GM23248 (cell line): ENCODE data around the gene AKAP6.

Source experiments
- EZH2 ChIP-seq: fragments of 200-600 bp; sonication (generic); IDR thresholded peaks from 2 replicates; pipeline ENCODE4 v1.6.1; 2018; ENCODE audit warnings: antibody characterized with exemption, mild to moderate bottlenecking; ENCODE audit not compliant: insufficient read depth, poor library complexity, severe bottlenecking
- EZH2phosphoT487 ChIP-seq: fragments of 200-600 bp; sonication (generic); IDR thresholded peaks from 2 replicates; pipeline ENCODE4 v1.6.1; 2018; ENCODE audit warnings: antibody characterized with exemption, moderate library complexity, mild to moderate bottlenecking, low read depth; ENCODE audit not compliant: insufficient read depth

DNA sequence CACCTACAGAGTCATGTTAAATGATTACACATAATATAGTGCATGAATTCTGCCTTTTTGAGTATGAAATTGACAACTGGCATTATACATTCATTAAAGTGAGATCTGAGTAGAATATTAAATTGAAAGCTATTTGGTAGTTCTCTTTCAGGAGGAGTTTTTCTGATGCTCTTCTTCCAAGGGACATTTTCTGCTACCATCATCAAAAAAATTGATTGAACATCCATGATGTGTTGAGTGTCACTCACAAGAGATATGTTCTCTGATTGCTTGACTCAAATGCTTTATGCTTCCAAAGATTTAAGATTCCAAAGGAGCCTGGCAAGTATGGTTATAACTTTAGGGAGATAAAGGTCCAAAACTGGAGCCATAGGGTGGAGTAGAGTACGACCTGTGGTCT is 64.9 kb downstream of the AKAP6 start:
- TF ChIP-seq EZH2 (no peak), EZH2phosphoT487 (no peak)
